Measurements from ENCODE around the gene ABCC8.

GRCh38 chr11:17502630-17503029 is 26.0 kb upstream of the ABCC8 start:
- TF ChIP-seq CTCF (tag by site-specific recombination; IDR thresholded peaks at IDR 0.05) (no peak), ZNF341 (tag by site-specific recombination; IDR thresholded peaks at IDR 0.05; ENCODE audit: low read depth) (no peak), ZNF777 (tag by site-specific recombination; IDR thresholded peaks at IDR 0.05; ENCODE audit: borderline replicate concordance) (no peak), ZNF132 (tag by site-specific recombination; IDR thresholded peaks at IDR 0.05; ENCODE audit: borderline replicate concordance) (no peak), ZNF138 (tag by site-specific recombination; IDR thresholded peaks at IDR 0.05; ENCODE audit: borderline replicate concordance) (no peak), REST (tag by site-specific recombination; IDR thresholded peaks at IDR 0.05) (no peak), ZNF670 (tag by site-specific recombination; IDR thresholded peaks at IDR 0.05; ENCODE audit: low read depth) (no peak), ATF2 (tag by site-specific recombination; IDR thresholded peaks at IDR 0.05; ENCODE audit: low read depth) (no peak), ZNF121 (tag by site-specific recombination; IDR thresholded peaks at IDR 0.05) (no peak), ZNF184 (tag by site-specific recombination; IDR thresholded peaks at IDR 0.05) (no peak), ZNF558 (tag by site-specific recombination; IDR thresholded peaks at IDR 0.05) (no peak), ZNF175 (tag by site-specific recombination; IDR thresholded peaks at IDR 0.05) (no peak)
